ENCODE results near the gene SERHL2.

- TF ChIP-seq CTCF (conservative IDR thresholded peaks at IDR 0.05; ENCODE audit: low read length) (no peak), EZH2phosphoT487 (IDR thresholded peaks at IDR 0.05; ENCODE audit: borderline replicate concordance) (no peak)
Measured at GRCh38 chr22:42509548-42509947, 44.2 kb upstream of the SERHL2 start.

All from Loucy (cell line).